Measurements from ENCODE around the gene ELK3. TPM values are rescaled to one million over a fixed set of nuclear protein-coding genes. Genes with fewer than 3 reads are reported as not detected.

Gene ELK3
- total RNA-seq, 1 experiment from 2014 or later, result 9.4 TPM

DNA sequence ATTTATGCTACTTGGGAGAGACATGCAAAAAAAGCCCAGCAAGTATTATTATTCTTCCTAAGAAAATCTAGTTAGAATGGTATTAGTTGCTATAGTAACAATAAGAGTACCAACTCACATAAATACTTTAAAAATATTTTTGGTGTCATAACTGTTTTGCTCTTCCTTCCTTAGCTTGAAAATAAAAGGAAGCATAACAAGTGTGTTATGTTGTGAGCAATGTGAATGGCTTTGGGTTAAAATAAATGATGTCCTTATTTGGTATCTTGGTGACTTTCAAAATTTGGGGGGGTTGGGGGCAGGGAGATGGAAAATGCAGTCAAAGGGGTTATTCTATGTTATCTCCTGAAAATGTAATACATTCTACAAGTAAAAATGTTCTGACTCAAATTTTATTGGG is 91.0 kb downstream of the ELK3 start:
- no peaks in the 10 kb centered on the region for H3K9me3 ChIP-seq (ENCODE audit: control insufficient read depth, low read depth, low read length)
- no peak overlapping the region for H2BK120ac ChIP-seq (ENCODE audit: low read depth, low read length, poor library complexity, severe bottlenecking)
- no peaks in the 10 kb centered on the region for H4K20me1 ChIP-seq (ENCODE audit: control insufficient read depth, insufficient read depth, insufficient read length)
- no peak overlapping the region for H3K56ac ChIP-seq (ENCODE audit: insufficient read length, low read depth, low read length)
- no peak overlapping the region for H3K4me2 ChIP-seq (ENCODE audit: insufficient read depth, insufficient read length, low read length)
- Mint-ChIP-seq H3K4me1 (peaks cover 9% of the 10 kb centered on the region in 2 experiments), H3K9me3 (no peaks in the 10 kb centered on the region), H3K27me3 (ENCODE audit: low read depth) (no peaks in the 10 kb centered on the region), H3K36me3 (ENCODE audit: insufficient read depth in 1 of 3, low read depth in 3 of 3) (peaks cover 20 to 61% (median 41%) of the 10 kb centered on the region in 3 experiments; a peak in 6 of 7 replicates), H3K4me3 (no peak overlapping the region), H3K27ac (no peak overlapping the region)
- no peaks in the 10 kb centered on the region for H3K79me1 ChIP-seq (ENCODE audit: insufficient read depth, low read depth, low read length, poor library complexity, severe bottlenecking)
- no peak overlapping the region for H3K9ac ChIP-seq (ENCODE audit: extremely low read depth, insufficient read length, low read length)
- no peaks in the 10 kb centered on the region for H3K23me2 ChIP-seq (ENCODE audit: insufficient read length, low read depth, low read length, poor library complexity, severe bottlenecking)
- no peak overlapping the region for H3K27ac ChIP-seq (ENCODE audit: insufficient read length, low read depth, low read length)
- no peak overlapping the region for H2BK5ac ChIP-seq (ENCODE audit: insufficient read length, low read length)
- H3K18ac ChIP-seq (ENCODE audit: insufficient read length, low read depth, low read length), result no peak overlapping the region
- H3K27me3 ChIP-seq (ENCODE audit: insufficient read depth, low read length), result no peaks in the 10 kb centered on the region
- H4K91ac ChIP-seq (ENCODE audit: insufficient read length, low read depth, low read length), result no peak overlapping the region
- no peak overlapping the region for H2AK5ac ChIP-seq (ENCODE audit: insufficient read length, low read length)
- TF ChIP-seq, protein P1, sequence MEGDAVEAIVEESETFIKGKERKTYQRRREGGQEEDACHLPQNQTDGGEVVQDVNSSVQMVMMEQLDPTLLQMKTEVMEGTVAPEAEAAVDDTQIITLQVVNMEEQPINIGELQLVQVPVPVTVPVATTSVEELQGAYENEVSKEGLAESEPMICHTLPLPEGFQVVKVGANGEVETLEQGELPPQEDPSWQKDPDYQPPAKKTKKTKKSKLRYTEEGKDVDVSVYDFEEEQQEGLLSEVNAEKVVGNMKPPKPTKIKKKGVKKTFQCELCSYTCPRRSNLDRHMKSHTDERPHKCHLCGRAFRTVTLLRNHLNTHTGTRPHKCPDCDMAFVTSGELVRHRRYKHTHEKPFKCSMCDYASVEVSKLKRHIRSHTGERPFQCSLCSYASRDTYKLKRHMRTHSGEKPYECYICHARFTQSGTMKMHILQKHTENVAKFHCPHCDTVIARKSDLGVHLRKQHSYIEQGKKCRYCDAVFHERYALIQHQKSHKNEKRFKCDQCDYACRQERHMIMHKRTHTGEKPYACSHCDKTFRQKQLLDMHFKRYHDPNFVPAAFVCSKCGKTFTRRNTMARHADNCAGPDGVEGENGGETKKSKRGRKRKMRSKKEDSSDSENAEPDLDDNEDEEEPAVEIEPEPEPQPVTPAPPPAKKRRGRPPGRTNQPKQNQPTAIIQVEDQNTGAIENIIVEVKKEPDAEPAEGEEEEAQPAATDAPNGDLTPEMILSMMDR (conservative IDR thresholded peaks at IDR 0.05), result no peak
- no peak overlapping the region for H3T11ph ChIP-seq (ENCODE audit: low read length)
- H3K79me2 ChIP-seq (ENCODE audit: insufficient read depth, low read length), result no peaks in the 10 kb centered on the region
- DNase-seq, result no peak
- no peak overlapping the region for H3K14ac ChIP-seq (ENCODE audit: insufficient read depth, low read length)
- no peak overlapping the region for H4K8ac ChIP-seq (replicated peaks; ENCODE audit: insufficient read length, low read depth, low read length)
- no peak overlapping the region for H2AFZ ChIP-seq (ENCODE audit: low read length)
- H3K4ac ChIP-seq (ENCODE audit: low read depth, low read length), result no peak overlapping the region
- H2BK15ac ChIP-seq (ENCODE audit: low read depth, low read length), result no peak overlapping the region
- no peak overlapping the region for H4K5ac ChIP-seq (ENCODE audit: insufficient read length, low read depth, low read length)
- H3K23ac ChIP-seq (ENCODE audit: insufficient read length, low read depth, low read length), result no peak overlapping the region
- H2BK20ac ChIP-seq (ENCODE audit: low read depth, low read length, poor library complexity, severe bottlenecking), result no peak overlapping the region
- H2BK12ac ChIP-seq (ENCODE audit: insufficient read length, low read depth, low read length), result no peak overlapping the region
- H3K4me1 ChIP-seq (ENCODE audit: insufficient read depth, low read length), result no peaks in the 10 kb centered on the region

All from H9 (cell line).